NOMO-1 treated with dmso at 0.1 percent for 144 hours (cell line): Measurements from ENCODE around the gene MEOX1.
"Not testable (repeated sequence)": the region's sequence is repeated elsewhere in the genome, so short reads cannot be mapped to it uniquely, and the experiment has no call there.

ENCODE experiments used
- DNase-seq: peaks from one replicate; lab custom pipeline; 2025; ENCODE audit not compliant: unreplicated experiment; lab: John Stamatoyannopoulos, UW

MEOX1 gene

DNA sequence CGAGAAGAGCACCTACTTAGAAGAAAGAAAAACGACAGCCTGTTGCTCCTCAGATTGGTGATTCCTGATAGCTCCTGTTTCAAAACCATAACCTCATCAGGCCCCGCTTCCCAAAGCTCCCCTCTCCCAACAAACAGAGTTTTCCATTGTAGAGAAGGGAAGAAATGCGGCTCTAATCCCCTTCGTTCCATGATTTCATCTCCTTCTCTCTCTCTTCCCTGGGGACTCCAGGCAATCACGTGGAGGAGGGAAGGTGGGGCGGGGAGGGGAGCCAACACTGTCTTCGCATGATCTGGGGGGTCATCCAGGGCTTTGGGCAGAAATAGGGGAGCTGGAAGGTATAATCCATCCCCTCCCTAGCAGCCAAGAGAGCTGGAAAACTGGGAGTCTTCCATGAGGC lies 43.4 kb downstream of the MEOX1 start:
- no peak for DNase-seq

DNA sequence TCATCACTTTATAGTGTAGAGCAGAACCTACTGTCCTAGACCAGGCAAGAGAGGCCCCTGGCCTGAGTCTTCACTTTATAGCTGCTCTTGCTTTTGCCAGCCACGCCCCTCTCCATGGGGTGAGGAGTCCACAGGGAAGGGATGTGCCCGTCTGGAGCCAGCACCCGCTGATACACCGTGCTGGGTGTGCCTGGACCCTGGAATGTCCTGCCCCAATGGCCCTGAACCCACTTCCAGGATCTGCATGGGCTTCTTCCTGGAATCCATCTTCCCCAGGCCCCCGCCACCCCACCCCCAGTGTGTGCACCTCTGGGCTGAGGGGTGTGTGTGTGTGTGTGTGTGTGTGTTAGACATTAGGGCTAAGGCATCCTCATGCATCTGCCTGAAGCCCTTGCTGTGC lies 44.9 kb downstream of the MEOX1 start:
- DNase-seq, result no peak

DNA sequence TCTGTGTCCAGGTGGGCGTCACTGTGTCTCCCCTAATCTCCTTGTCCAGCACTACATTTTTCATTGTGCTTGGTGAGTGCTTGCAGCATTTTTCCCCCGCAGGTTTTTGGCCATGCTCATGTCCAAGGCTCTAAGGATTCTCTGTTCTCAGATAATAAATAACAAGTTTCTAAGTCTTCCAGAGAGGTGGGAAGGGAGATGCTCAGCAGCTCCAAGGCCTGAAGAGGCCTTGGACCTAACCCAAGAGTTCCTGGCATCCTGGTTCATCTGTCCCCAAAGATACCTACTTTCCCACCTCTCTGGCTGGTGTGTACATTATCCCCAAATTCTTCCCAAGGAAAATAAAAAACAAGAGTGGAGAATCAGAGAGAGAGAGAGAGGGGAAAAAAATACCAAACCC lies 45.3 kb downstream of the MEOX1 start:
- no peak for DNase-seq

DNA sequence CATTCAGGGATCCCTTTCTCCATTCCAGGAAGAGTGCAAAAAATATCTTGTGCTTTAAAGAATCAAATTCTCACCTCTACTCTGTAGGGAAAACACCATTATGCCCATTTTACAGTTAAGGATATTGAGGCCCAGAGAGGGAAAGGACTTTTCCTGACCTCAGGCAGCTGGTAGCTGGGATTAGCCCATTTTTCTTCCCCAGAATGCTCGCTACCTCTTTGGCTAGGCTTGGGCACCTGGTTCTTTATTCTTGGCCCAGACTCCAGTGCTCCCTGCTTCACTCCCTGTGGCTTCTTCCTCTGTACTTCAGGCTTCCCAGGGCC lies 45.7 kb downstream of the MEOX1 start:
- DNase-seq, result no peak

DNA sequence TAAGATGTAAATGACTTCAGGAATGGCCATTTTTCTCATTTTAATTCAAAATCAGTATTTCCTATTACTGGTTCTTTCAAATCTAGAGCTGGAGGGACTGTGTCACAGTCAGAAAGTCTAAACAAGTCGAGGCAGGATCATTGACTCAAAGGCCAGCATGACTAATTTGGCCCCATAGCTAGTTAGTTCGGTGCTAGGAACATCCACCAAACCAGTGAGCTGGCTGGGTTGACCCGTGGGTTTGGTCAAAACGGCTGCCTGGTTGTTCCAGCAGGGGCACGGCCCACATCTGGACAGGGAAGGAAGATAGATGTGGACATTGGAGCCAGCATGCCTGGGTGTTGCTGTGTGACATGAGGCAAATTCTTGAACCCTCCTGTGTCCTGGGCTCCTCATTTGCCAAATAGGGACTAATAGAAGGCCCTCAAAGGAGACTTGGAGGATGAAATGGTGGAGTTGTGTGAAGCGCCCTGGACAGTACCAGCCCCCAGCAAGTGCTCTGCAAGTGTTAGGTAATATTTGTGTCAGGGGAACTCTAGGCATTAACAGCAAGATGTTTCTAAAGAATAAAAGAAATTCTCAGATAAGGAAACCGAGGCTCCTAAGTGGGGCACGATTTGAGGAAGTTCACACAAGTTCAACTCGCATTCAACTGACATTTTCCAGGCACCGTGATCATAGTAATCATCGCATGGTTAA lies 46.2 kb downstream of the MEOX1 start:
- no peak for DNase-seq

DNA sequence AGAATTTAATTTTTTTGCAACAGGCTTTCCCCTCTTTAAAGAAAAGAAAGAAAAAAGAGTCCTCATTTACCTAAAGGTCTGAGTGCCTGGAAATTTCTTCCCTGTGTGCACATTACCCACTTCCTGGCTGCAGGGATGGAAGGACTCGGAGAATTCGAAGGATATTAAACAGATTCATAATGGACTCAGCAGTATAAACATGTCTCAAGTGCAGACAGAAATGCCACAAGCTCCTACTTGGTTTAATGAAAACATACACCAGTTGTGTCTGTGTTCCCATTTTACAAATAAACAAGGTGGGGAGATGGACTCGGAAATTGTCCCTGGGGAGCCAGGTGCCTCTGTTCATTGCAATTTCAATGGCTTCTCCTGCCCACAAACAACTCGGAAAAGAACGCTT lies 47.2 kb downstream of the MEOX1 start:
- no peak for DNase-seq

DNA sequence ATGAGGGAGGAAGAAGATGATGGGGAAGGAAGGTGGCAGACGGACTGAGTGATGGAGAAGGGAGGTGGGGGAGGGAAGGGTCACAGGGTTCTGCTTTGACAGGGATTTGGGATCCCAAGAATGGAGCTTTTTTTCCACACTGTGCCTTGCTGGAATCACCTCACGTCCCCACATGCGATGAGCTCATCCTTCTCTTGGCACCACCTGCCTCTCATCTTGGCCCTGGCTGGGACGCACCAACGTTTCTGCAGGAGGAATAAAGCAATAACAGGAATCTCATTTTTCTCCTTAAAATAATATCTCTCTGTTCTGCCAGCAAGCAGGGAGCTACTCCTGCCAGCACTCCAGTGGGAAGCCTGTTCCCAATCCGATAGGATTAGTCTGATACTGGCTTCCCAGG lies 47.8 kb downstream of the MEOX1 start:
- no peak for DNase-seq

DNA sequence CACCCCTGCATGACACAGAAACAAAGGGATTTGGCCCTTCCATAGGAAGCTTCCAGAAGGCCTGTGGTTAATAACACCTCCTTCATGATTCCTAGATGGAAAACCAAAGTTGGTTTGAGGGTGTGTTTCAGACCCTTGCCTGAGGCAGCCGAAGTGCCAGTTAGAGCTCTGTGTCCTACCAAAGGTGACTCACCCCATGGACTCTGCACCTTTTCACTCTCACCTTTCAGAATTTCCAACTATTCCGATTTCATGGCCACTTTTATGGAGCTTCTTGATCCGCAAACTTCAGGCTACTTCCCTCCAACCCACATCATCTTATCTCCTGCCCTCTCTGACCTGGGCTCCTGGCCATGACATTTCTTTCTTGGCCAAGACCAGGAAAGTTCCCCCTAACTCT lies 49.2 kb downstream of the MEOX1 start:
- no peak for DNase-seq

DNA sequence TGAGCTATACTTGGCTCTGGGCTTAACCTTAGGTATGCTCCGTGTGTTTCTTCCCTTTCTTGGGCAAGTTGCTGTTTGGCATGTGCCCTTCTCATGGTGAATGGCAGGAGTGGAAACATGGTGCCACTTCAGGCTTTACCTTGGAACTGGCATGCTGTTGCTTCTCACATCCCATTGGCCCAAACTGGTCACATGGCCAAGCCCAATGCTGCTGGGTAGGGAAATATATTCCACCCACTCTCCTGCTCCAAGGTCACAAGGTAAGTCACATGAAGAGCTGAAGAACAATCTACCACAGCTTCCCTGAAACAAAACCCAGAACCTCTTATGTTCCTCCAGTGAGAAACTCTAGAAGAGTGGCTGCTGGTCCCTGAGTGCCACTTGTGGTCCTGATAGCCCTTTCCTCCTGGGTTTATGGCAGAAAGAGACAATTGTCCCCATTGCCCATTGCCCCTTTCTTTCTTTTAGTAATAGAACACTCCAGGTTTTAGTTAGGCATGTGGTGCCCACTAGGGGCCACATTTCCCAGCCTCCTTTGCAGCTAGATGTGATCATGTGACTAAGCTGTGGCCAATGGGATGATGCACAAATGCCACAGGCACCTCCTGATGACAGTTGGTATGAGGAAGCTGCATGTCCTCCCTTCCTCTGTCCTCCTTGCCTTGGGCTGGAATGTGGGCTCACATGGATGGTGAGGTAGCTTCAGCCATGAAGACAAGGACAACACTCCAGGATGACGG lies 50.3 kb downstream of the MEOX1 start:
- DNase-seq, result no peak

DNA sequence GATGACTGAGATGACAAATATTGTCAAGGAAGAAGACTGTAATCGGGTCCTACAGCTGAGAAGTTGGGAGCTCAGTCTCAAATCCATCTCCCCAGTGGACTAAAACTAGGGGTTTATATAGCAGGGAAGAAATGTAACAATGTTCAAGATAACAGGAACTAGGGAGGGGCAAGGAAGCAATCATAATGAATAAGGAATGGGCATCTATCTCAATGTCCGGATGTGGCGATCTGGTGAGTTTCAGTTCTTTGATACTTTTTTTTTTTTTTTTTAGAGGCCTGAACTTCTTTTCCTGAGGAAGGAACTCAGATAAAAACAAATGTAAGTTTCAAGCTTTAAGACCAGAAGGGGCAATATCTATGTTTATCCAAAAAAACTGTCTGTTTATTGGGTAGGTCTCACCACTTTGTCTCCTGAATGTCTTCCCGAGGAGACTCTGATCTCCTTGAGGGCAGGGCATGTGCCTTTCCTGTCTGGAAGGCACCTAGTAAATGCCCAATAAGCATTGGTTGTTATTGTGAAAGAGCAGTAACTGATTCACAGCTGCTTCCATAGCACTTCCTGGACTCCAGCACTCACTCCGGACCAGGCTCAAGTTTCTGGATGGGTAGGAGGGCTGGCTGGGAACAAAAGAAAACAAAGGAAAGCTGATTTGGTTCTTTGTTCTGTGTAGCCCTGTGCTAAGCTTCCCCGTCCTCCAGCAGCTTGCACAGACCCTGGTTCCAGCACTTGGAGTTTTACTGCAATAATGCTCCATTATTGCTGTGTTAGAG lies 51.9 kb downstream of the MEOX1 start:
- no peak for DNase-seq

DNA sequence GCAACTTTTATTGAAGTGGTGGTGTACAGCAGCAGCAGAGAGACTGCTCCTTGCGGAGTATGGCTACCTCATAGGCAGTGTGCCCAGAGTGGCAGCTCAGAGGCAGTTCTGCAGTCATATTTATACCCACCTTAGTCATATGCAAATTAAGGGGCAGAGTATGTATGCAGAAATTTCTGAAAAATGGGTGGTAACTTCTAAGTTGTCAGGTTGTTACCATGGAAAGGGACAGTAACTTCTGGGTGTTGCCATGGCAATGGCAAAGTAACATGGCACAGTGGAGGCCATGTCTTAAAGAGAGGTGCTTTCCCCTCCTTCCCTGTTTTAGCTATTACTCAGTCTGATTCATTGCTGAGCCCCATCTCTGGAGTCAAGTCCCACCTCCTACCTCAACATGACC lies 53.4 kb downstream of the MEOX1 start:
- no peak for DNase-seq

DNA sequence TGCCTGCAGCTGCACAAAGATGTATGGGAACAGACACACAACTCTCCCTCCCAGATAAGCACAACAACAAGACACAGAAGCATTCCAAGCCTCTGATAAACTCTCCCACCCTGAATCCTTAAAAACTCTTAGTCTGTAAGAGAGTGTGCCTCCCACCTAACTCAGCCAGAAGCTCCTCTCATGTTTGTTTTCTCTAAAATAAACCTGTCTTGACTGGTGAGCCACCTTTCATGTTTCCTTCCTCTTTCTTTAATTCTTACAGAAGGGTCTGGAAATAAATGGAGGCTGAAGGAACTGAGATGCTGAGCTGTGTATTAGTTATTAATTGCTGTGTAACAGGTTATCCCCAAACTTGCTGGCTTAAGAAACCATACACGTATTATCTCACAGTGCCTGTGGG lies 57.2 kb downstream of the MEOX1 start:
- no peak for DNase-seq

DNA sequence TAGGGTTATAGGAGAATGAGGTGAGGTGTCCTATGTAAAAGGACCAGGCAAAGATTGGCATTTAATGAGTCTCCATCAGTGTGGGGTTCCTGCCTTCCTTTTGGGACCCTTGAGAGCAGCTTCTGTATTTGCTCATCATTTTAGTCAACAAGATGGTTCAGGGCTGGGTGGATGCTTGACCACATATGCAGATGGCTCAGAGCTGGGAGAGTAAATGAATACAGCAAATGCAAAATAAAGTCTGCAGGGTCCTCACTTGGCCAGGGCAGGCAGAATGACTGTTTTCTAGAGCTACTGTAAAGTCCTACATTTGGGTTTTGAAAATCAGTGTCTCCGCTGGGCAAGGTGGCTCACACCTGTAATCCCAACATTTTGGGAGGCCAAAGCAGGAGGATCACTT lies 58.4 kb downstream of the MEOX1 start:
- DNase-seq, result no peak

DNA sequence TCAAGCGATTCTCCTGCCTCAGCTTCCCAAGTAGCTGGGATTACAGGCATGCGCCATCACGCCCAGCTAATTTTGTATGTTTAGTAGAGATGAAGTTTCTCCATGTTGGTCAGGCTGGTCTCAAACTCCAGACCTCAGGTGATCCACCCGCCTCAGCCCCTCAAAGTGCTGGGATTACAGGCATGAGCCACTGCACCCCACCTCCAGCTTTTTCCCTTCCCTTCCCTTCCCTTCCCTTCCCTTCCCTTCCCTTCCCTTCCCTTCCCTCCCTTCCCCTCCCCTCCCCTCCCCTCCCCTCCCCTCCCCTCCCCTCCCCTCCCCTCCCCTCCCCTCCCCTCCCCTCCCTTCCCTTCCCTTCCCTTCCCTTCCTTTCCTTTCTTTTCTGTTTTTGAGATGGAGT lies 59.2 kb downstream of the MEOX1 start:
- DNase-seq, result not testable (repeated sequence)

DNA sequence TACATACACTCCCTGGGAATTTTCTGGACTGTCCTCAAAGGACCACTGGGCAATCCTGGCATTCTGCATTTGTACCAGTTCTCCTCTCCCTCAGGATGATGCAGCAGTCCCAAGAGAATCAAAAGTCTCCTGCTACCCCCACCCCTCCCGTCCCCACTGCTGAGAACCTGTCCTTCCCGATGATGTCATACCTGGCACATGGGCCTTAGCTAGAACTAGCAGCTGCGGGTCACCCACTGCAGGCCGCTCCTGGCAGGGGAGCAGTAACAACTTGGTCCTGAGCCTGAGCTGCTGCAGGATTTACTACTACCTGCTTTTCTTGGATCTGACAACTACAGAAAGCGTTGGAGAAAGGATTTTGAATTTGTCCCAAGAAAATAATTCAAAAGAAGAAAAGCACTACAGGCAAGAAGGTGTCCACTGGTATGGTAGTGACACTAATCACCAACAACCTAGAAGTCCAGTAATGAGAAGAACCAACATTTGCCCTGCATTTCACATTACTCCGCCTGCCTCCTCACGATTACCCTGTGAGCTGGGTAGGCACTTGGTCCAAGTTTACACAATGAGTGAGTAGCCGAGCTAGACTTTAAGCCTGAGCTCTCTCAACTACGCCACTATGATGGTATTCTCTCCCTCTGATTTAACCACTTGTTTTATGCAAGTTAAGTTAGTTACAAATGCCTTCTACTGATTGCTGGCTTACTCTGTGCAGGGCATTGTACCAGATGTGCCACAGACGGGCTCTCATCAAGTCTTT lies 60.3 kb downstream of the MEOX1 start:
- DNase-seq, result no peak

DNA sequence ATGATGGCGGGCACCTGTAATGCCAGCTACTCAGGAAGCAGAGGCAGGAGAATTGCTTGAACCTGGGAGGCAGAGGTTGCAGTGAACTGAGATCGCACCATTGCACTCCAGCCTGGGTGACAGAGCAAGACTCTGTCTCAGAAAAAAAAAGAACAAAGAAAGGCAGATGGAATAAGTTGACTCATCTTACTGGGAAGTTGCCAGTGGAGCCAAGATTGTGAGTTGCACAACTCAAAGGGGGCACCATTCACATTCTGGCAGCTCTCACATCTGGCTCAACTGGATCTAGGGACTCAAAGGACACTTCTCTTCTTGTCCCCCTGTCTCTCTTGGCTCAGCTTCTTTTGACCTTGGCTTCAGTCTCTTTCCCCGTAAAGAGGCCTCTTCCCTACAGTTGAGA lies 61.9 kb downstream of the MEOX1 start:
- DNase-seq, result no peak

DNA sequence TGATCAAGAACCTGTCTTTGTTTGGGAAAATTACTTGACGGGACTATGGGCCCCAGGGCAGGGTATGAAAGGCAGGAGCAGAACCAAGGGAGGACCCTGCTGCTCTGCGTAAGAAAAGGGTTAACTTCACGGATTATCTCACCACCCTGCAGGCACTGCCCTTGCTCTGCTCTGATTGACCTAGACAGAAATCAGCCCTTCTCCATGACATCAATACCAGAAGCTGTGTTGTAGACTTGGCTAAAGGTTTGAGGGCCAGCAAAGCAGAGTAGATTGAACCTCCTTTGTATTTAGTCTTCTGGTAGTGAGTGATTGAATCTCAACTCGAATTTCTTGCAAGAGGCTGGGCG lies 62.7 kb downstream of the MEOX1 start:
- no peak for DNase-seq

DNA sequence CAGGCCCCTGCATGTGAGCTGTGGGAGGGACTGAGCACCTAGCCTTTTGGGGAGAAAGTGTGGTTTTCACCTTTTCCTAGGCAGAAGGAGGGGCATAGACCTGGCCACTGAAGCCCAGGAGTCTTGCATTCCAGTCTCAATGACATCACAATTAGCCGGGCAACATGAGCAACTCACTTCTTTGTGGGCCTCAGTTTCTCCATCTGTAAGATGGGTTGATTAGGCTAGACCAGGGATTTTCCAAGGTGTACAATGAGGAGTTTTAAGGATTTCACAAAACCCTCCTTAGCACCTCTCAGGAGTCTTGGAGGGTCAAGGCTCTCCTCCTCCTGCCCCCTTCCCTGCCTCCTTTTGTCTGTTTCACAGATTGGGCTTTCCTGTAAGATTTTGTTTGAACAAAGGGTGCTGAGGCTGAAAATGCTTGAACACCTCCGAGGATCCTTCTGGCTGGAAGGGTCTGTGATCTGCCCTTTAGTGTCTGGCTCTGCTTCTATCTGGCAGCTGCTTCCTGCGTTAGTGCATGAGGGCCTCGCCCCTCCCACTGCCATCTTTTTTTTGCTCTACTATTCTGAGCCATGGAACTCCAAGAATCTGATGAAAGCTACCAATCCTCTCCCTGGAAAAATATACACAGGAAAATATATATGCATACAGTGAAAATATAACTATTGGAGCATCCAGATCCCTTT lies 63.2 kb downstream of the MEOX1 start:
- no peak for DNase-seq

DNA sequence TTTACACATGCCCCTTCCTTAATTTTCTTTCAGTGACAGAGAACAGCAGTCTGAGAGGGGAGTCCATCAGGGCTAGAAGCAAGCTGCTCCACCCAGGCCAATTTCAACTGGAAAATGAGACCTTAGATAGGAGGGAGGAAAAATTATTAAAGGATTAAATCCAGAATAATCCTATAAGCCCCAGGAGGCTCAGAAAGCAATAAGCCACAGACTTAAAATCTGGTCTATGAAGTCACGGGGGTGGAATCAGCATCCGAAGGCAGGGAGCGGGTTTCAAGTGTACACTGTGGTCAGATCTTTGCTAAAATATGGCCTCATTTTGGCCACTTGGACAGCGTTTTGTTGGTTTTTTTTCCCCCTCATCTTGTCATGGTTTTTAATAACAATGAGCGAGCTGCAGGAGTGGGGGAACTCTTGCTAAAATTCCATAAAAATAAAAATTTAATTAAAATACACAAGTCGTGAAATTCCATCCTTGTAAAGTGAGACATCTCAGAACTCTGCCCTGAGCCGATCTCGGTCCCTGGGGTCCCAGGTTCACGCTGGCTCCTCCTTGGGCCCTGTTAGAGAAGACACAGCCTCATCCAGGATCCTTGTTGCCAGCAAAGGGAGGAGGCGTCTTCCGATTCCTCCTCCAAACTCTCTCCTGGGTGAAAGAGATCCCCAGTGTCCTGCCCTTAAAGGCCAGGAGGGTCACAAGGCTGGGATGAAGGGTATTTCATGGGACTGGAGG lies 63.9 kb downstream of the MEOX1 start:
- DNase-seq, result no peak

DNA sequence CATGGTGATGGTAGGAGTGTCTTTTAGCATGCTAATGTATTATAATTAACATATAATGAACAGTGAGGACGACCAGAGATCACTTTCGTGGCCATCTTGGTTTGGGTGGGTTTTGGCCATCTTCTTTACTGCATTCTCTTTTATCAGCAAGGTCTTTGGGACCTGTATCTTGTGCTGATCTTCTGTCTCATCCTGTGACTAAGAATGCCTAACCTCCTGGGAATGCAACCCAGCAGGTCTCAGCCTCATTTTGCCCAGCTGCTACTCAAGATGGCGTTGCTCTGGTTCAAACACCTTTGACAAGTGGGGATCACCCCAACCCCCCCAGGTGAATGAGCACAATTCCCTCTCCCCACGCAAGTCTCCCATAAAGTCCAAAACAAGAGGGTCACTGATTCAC lies 66.3 kb downstream of the MEOX1 start:
- DNase-seq, result no peak
